GM13976 (cell line): ENCODE data around the gene LIN52.
"Not testable (repeated sequence)": the region's sequence is repeated elsewhere in the genome, so short reads cannot be mapped to it uniquely, and the experiment has no call there.

Source experiments
- DNase-seq: peaks from one replicate; pipeline ENCODE4 v3.0.0; 2012; ENCODE audit warnings: low spot score
- in situ Hi-C: fragments of 300-500 bp; cut with MboI; formaldehyde crosslinking; loops from one replicate; pipeline ENCODE4 v1.12.0; 2022; ENCODE audit warnings: low sequenced_read_pairs, mixed read lengths, inconsistent platforms; ENCODE audit not compliant: unreplicated experiment
- TF ChIP-seq, protein P1 (sequence below): IDR thresholded peaks from 2 replicates; pipeline ENCODE4 v1.5.1; 2012; ENCODE audit warnings: borderline replicate concordance, mild to moderate bottlenecking; ENCODE audit not compliant: insufficient read depth; ENCODE audit errors: extremely low read depth, missing control alignments, control extremely low read depth

The LIN52 gene

GRCh38 chr14:74089251-74090020 is 4.7 kb downstream of the LIN52 start:
- in situ Hi-C loops = no loop called here
- TF ChIP-seq, protein P1, sequence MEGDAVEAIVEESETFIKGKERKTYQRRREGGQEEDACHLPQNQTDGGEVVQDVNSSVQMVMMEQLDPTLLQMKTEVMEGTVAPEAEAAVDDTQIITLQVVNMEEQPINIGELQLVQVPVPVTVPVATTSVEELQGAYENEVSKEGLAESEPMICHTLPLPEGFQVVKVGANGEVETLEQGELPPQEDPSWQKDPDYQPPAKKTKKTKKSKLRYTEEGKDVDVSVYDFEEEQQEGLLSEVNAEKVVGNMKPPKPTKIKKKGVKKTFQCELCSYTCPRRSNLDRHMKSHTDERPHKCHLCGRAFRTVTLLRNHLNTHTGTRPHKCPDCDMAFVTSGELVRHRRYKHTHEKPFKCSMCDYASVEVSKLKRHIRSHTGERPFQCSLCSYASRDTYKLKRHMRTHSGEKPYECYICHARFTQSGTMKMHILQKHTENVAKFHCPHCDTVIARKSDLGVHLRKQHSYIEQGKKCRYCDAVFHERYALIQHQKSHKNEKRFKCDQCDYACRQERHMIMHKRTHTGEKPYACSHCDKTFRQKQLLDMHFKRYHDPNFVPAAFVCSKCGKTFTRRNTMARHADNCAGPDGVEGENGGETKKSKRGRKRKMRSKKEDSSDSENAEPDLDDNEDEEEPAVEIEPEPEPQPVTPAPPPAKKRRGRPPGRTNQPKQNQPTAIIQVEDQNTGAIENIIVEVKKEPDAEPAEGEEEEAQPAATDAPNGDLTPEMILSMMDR = no peak
- DNase-seq = no peak

DNA sequence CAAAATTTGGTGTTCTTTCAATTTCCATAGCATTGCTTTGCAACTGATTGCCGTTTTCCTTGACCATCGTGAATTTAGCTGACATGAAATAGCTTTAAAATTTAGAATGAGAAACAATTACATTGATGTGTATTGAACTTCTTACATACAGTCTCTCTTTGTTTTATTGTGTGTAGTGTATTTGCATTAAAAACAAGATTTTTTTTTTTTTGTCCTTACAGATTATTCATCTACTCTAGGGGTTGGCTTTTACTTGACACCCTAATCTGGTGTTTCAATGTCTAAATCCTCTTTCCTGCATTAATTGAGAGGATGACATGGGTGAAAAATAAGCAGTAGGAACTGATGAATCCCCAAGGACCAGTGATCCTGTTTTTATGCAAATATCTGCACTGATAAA is 20.6 kb downstream of the LIN52 start:
- in situ Hi-C loops = no loop called here
- TF ChIP-seq, protein P1 = no peak
- no peak for DNase-seq

DNA sequence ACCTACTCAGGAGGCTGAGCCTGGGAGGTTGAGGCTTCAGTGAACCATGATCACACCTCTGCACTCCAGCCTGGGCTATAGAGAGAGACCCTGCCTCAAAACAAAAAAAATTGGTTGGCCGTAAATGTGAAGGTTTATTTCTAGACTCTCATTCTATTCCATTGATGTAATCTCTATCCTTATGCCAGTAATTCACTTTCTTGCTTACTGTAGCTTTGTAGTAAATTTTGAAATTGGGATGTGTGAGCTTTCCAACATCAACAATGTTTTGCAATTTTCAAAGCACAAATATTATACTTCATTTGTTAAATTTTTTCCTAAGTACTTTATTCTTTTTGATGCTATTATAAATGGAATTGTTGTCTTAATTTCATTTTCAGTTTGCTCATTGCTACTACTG is 24.6 kb downstream of the LIN52 start:
- in situ Hi-C loops = no loop called here
- TF ChIP-seq, protein P1 = no peak
- DNase-seq = no peak

- DNase-seq = peak; percentile 66
- TF ChIP-seq, protein P1 = peak; percentile 49
- in situ Hi-C loops = loop anchor here (5.0 kb wide), 1 partner anchor 141 kb away; no protein-coding TSS in a partner anchor
Measured at GRCh38 chr14:74111395-74112216, 26.9 kb downstream of the LIN52 start.

DNA sequence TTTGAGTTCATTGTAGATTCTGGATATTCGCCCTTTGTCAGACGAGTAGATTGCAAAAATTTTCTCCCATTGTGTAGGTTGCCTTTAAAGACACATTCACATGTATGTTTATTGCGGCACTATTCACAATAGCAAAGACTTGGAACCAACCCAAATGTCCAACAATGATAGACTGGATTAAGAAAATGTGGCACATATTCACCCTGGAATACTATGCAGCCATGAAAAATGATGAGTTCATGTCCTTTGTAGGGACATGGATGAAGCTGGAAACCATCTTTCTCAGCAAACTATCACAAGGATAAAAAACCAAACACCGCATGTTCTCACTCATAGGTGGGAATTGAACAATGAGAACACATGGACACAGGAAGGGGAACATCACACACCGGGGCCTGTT is 40.7 kb downstream of the LIN52 start:
- in situ Hi-C loops, DNase-seq: not testable (repeated sequence)

DNA sequence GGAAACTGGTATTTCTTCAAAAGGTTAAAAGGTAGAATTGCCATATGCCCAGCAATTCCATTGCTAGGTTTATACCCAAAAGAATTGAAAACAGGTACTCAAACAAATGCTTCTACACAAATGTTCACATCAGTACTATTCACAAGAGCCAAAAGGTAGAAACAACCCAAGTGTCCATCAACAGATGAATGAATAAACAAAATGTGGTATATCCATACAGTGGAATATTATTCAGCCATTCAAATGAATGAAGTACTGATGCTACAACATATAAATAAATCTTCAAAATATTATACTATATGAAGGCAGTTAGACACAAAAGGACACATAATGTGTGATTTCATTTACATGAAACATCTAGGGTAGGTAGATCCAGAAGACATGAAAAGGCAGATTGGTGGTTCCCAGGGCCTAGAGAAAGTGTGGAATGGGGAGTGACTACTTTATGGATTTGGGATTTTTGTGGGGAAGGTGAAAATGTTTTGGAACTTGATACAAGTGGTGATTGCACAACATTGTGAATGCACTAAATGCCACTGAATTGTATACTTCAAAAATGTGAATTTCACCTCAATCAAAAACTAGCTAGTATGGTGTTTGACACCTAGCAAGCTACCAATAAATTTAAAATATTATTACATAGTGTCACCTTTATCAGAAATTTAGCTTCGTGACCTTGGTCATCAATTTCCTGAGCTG is 41.7 kb downstream of the LIN52 start:
- TF ChIP-seq, protein P1 = no peak
- in situ Hi-C loops = no loop called here
- DNase-seq = no peak
